Lung (tissue), 12 donors: ENCODE measurements around the gene CNPY4. TPM values are rescaled to one million over a fixed set of nuclear protein-coding genes. Genes with fewer than 3 reads are reported as not detected.

Experiments used
- ATAC-seq: fragments of 200-7000 bp; cut with Tn5 transposase; one replicate; pipeline ENCODE4 v1.9.1; 2020; ENCODE audit warnings: moderate number of reproducible peaks; ENCODE audit not compliant: insufficient read depth, low FRiP score
- DNase-seq, 3 donors: peaks; one replicate each; pipeline ENCODE4 v3.0.0-alpha.2; 2013 to 2017
- H3K27ac ChIP-seq, 2 donors: one replicate each; pipeline ENCODE4 v1.5.1; 2013; ENCODE audit warnings: mild to moderate bottlenecking in 2 of 2, moderate library complexity in 2 of 2, control low read depth in 1 of 2, inconsistent platforms in 1 of 2, low read depth in 1 of 2, low read length in 1 of 2
- H3K27me3 ChIP-seq, 3 donors: one replicate each; pipeline ENCODE4 v1.5.1; 2013; ENCODE audit warnings: low read length in 2 of 3; ENCODE audit not compliant: control insufficient read depth in 3 of 3, insufficient read depth in 3 of 3
- H3K36me3 ChIP-seq, 4 donors: one replicate each; pipeline ENCODE4 v1.5.1; 2013; ENCODE audit warnings: low read length in 4 of 4, mild to moderate bottlenecking in 1 of 4, moderate library complexity in 1 of 4; ENCODE audit not compliant: control insufficient read depth in 4 of 4, insufficient read depth in 4 of 4
- H3K4me1 ChIP-seq, 5 donors: one replicate each; pipeline ENCODE4 v1.5.1; 2013; ENCODE audit warnings: low read length in 5 of 5, mild to moderate bottlenecking in 2 of 5, moderate library complexity in 1 of 5; ENCODE audit not compliant: control insufficient read depth in 5 of 5, insufficient read depth in 5 of 5
- H3K4me3 ChIP-seq: one replicate; pipeline ENCODE4 v1.5.1; 2013; ENCODE audit warnings: mild to moderate bottlenecking, control low read depth, moderate library complexity
- H3K9ac ChIP-seq, 2 donors: one replicate each; pipeline ENCODE4 v1.5.1; 2013; ENCODE audit warnings: low read length in 2 of 2, control low read depth in 1 of 2; ENCODE audit not compliant: insufficient read depth in 1 of 2
- H3K9me3 ChIP-seq, 4 donors: one replicate each; pipeline ENCODE4 v1.5.1; 2013; ENCODE audit warnings: low read length in 3 of 4, mild to moderate bottlenecking in 1 of 4, moderate library complexity in 1 of 4; ENCODE audit not compliant: control insufficient read depth in 4 of 4, insufficient read depth in 3 of 4
- CTCF ChIP-seq: IDR thresholded peaks from 2 replicates; pipeline ENCODE4 v1.5.1; 2012; ENCODE audit warnings: mild to moderate bottlenecking; ENCODE audit errors: control extremely low read depth, extremely low read depth
- WGBS, 2 donors: extraction: QIAGEN DNeasy Blood & Tissue Kit; methylation state at CpG; one replicate each; pipeline ENCODE4 v1.1.7; 2013; 5-methylcytosine and 5-hydroxymethylcytosine counted together
- polyA plus RNA-seq, 2 donors: library from polyadenylated mRNA; stranded (reverse); fragments of 200-250 nt; gene quantifications; one replicate each; pipeline ENCODE4 v1.2.1, GENCODE V29; 2013
- total RNA-seq, 2 donors: library from RNA; depleted of rRNA in 1 of 2; stranded (reverse); fragments of >200 nt in 1 of 2; gene quantifications; one replicate each; pipeline ENCODE4 v1.2.1, GENCODE V29; 2014 to 2021
- donor health status: control.
- donor health status: control.
- donor health status: Bipolar disorder and iron deficiency.
- donor health status: healthy.
- donor health status: DM: yes; HTN: yes; CAD: no.

CNPY4 gene
- total and polyA plus RNA-seq, 4 donors = 9.8 to 18.6 (median 11.2) TPM

- Histone ChIP-seq H3K27ac (no peak overlapping the region), H3K4me3 (no peak overlapping the region), H3K9me3 (no peaks in the 10 kb centered on the region), H3K36me3 (peaks cover 0 to 9% (median 0%) of the 10 kb centered on the region in 4 donors), H3K9ac (no peak overlapping the region), H3K4me1 (peaks cover 0 to 20% (median 0%) of the 10 kb centered on the region in 5 donors), H3K27me3 (peaks cover 0 to 4% (median 0%) of the 10 kb centered on the region in 3 donors)
- no peak for TF ChIP-seq CTCF
- ATAC-seq = no peak
- WGBS, 2 donors = 71 to 81% methylated on average over 6 of the region's 6 CpGs
- DNase-seq = no peak
Observed at GRCh38 chr7:100163006-100163531, 43.6 kb downstream of the CNPY4 start.

GRCh38 chr7:100163871-100164270, 44.4 kb downstream of the CNPY4 start:
- H3K9me3 ChIP-seq = no peaks in the 10 kb centered on the region
- no peak overlapping the region for H3K27ac ChIP-seq
- WGBS, 2 donors = 89 to 97% methylated on average over 5 of the region's 5 CpGs
- no peak for DNase-seq
- TF ChIP-seq CTCF = no peak
- peaks cover 0 to 9% (median 0%) of the 10 kb centered on the region in 4 donors for H3K36me3 ChIP-seq
- peaks cover 0 to 4% (median 0%) of the 10 kb centered on the region in 3 donors for H3K27me3 ChIP-seq
- ATAC-seq = no peak
- H3K4me3 ChIP-seq = no peak overlapping the region
- no peak overlapping the region for H3K9ac ChIP-seq
- peaks cover 0 to 27% (median 3%) of the 10 kb centered on the region in 5 donors for H3K4me1 ChIP-seq

- Histone ChIP-seq H3K27me3 (peaks cover 0 to 4% (median 0%) of the 10 kb centered on the region in 3 donors), H3K4me1 (peaks cover 0 to 25% (median 3%) of the 10 kb centered on the region in 5 donors), H3K9me3 (no peaks in the 10 kb centered on the region), H3K36me3 (peaks cover 0 to 4% (median 0%) of the 10 kb centered on the region in 4 donors), H3K9ac (no peak overlapping the region), H3K27ac (no peak overlapping the region), H3K4me3 (no peak overlapping the region)
- 63 to 73% methylated on average over 16 of the region's 16 CpGs for WGBS, 2 donors
- no peak for ATAC-seq
- TF ChIP-seq CTCF = no peak
- no peak for DNase-seq
Observed at GRCh38 chr7:100166317-100166940, 47.0 kb downstream of the CNPY4 start.
